Eye (tissue), 1 donor: ENCODE measurements around the gene SH3BP5L.

ENCODE experiments used
- DNase-seq: peaks from one replicate; pipeline ENCODE4 v3.0.0-alpha.2; 2015

Gene SH3BP5L

GRCh38 chr1:248825136-248825535 is 579 bp downstream of the SH3BP5L start:
- DNase-seq, result no peak

GRCh38 chr1:248824701-248825100 is 1.0 kb downstream of the SH3BP5L start:
- no peak for DNase-seq

DNA sequence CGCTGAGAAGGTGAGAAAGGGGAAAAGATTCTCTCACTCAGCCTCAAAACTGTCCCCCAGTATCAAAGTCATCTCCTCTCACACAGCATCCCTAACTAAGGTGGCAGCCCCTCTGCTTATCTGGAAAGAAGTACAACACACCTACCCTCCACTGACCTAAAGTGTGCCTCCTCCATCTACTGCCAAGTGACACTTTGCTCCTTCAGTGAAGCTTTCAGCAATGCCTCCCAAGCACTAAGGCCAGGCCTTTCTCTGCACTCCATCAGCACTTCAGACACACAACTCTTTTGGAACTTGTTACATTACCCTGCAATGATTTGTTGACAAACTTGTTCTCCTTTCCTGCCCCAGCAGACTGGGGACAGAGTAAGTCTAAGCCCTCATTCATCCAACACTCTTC is 1.4 kb downstream of the SH3BP5L start:
- no peak for DNase-seq

DNA sequence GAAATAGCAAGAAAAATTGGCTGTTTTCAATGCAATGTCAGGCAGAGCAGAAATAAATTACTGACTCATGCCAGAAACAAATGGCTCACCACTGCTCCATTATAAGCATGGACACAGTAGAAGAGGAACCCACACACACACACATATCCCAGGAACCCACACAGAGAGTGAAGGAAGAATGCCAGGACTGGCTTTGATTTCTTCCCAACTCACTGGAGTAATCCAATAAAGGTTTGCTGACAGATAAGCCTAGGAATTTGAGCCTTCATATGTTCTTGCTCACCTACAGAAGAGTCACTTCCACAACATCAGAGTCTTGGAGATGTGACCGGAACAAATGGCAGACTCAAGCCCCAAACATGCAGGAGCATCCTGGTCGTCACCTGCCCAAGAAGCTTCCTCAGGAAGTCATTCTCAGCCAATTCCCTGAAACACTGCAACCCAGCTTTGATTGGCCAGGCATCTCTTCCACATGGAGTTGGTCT is 2.2 kb downstream of the SH3BP5L start:
- no peak for DNase-seq

GRCh38 chr1:248822148-248823032 is 3.3 kb downstream of the SH3BP5L start:
- no peak for DNase-seq

GRCh38 chr1:248821641-248822040 is 4.1 kb downstream of the SH3BP5L start:
- DNase-seq, result no peak

- no peak for DNase-seq
Observed at GRCh38 chr1:248821101-248821500, 4.6 kb downstream of the SH3BP5L start.

DNA sequence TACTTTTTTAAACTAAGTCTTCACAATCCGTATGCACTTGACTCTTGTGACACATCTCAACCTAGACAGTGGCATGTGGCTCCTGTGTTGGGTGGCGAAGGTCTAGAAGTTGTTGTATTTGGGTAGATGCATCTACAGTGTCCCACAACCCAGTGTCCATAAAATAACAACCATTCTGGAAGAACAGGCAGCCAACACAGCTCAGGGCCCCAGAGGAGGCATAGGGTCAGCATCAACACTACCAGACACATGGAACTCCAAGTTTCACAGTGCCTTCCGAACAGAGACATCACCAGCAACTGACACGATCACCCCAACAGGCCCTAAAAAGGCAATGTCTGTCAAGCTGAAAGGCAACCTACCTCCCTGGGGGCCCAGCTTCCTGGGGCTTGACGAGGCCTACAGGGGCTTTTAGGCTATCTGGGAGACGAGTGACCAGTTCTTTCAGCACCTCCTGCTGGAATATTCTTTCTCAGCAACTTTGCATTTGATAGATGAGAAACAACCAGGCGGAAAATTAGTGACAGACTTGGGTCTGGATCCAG is 5.6 kb downstream of the SH3BP5L start:
- no peak for DNase-seq

DNA sequence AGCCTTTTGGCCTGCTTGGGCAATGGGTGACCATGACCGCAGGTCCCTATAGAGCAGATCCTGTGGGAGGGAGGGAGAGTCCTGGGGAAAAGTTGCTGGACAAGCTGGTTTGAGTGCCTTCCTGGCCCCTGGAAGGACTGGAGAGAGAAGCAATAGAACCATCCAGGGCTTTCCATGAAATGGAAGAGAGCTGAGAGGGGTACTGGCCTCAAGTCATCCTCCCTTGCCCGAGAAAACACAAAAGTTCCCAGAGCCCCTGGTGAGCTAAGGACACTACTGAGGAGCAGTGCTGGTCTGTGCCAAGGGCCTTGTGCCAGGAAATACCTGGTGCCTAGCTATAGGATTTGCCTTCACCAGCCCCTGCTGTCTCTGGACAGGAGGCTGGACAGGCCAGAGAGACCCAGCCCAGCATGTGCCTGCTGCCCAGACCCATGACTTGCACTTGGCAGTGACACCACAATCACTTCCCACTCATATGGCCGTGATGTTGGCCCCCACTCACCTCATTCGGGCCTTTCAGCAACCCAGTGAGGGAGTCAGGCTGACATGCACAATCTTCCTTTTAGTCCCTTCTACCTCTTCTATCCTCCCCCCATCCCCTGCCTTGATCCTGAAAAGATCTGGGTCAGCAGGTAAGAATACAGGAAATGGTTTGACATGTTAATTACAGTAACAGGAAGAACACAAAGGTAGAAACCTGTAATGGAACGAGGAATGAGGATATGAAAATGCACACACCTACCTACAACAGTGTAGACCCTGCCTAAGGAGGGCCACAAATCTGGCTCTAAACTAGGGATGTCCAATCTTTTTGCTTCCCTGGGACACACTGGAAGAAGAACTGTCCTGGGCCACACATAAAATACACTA is 7.0 kb downstream of the SH3BP5L start:
- DNase-seq, result no peak

DNA sequence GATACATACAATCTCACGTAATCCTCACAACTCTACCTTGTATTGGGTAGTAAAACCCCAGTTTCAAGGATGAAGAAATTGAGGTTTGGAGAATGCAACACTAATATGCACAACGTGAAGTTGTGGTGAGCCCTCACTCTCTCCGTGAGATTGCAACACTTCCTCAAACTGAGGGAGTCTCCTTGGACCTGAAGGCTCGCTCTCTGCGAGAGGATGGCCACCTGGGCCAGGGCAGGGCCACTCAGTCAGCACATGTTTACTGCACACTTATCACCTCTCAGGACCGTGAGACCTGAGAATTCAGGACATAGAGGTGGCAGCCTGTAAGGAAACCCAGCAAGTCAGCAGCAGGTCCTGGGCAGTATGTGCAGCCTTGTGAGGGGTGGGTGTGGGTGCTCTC is 8.7 kb downstream of the SH3BP5L start:
- no peak for DNase-seq

DNA sequence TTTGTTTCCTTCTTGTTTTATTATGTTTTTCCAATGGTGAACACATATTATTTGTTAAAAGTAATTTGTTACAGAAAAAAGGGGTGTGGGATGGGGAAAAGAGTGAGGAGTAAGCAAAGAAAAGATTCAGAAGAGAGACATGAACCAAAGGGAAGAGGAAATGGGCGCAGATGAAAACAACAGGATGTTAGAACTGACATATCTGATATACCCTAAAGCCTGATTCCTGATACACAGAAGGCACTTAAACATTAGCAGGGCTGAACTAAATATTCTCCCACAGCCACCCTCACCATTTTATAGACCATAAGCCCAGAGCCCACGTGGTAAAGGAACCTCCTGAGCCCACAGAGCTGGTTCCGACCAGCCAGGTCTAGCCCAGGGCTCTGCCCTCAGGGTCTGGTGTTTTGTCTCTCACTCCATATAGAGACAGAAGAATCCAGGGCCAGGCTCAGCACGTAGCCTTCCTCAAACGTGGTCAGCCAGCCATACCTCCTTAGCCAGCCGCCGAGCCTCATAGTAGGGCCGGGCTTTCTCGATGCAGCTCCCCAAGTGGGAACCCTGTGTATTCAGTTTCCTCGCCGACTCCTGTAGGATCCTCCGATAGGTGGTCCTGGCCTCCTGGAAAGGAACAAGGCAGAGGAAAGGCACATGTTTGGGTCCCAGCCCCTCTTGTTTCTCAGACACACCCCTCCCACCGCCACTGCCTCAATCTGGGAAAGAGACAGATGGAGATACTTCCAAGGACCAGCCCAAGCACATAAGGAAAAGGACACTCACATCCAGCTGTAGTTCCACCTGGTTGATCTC is 9.5 kb downstream of the SH3BP5L start:
- DNase-seq, result no peak

- DNase-seq, result no peak
Observed at GRCh38 chr1:248815407-248816034, 10.2 kb downstream of the SH3BP5L start.

DNA sequence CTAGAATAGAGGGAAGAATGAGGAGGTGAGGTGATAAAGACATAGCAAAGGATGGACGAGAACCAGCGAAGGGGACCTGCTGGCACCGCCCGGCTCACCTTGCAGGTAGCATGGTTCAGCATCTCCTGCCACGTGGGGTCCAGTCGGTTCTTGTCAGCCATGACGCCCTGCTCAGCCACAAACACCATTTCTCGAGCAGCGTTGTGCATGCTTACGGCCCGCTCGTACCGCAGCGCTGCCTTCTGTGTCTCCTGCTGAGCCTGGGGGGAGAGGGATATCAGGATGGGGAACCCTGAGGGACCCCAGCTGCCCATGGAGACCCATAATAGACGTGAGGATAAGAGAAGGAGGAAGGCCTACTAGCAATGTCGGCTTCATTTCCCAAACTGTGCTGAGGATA is 11.4 kb downstream of the SH3BP5L start:
- no peak for DNase-seq

DNA sequence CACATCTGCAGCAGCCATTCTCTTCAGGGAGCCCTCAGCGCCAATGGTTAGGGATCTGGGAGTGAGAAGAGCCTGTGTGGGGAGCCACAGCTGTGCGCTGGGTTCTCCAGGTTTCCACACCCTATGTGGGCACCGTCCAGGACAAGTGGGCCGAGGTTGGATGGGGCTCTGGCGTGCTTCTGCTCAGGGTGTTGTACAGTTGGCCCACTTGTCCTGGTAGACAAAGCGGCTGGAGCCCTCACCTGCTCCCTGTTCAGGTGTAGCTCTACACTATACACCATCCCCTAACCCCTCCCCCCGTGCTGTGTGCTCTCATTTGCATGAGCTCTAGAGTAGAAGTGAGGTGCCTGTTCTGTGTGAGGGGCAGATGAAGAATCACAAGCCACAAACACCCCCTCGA is 12.2 kb downstream of the SH3BP5L start:
- DNase-seq, result no peak

GRCh38 chr1:248812736-248813425 is 12.8 kb downstream of the SH3BP5L start:
- DNase-seq, result no peak

GRCh38 chr1:248811514-248812490 is 13.9 kb downstream of the SH3BP5L start:
- DNase-seq, result no peak

GRCh38 chr1:248810727-248811513 is 14.8 kb downstream of the SH3BP5L start:
- DNase-seq, result no peak

DNA sequence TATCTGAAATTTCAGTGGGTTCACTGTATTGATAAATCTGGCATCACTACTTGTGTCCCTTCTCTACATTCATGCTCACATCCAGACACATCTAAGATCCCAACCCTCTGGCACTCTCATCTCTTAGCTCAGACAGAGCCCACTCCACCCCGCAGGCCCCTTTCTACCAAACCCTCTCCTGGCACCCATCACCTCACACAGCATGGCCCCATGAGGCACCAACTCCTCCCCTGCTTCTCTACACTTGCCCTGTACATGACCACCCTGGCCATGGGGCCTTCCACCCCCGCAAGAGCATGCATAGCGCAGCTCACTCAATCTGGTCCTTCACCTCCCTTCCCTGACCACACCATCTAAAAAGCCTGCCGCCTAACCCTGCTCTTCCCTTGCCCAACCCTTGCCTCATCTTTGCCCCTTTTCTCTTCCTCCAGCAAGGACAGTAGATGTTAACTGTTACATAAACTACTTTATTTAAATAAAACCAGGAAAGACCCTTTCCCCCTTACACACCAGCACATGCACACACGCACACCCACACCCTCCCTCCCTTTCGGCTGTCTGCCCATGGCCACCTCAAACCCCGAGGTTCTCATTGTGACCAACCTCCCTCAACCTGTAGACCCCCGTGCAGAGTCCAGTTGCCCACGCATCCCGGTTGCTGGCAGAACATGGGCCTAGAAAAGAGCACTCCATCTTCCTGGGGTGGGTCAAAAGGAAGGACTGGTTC is 15.6 kb downstream of the SH3BP5L start:
- no peak for DNase-seq

DNA sequence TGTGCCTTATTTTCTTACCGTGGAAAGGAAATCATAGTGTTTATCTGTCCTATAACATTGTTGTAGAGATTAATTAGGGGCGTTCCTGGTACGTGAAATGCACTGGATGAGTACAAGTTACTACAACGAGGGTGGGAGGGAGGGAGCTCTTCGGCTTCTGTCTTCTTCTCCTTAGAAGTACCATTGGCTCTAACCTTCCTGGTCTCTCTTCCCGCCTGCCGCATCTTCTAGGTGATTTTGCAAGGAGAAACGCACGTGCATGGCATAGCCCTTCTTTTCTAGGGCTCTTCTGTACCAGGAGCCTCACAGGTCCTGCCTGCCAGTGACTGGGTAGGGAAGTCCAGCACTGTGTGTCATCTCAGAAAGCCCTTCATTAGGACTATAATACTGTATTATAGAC is 16.8 kb downstream of the SH3BP5L start:
- DNase-seq, result no peak
